CD4-positive, alpha-beta T cell treated with Interleukin-1 beta for 1 hour (primary cell): Measurements from ENCODE around the gene TFAP2C.
"Not testable (repeated sequence)": the region's sequence is repeated elsewhere in the genome, so short reads cannot be mapped to it uniquely, and the experiment has no call there.

Experiments used
- DNase-seq, 2 donors: peaks; one replicate each; pipeline ENCODE4 v3.0.0-alpha.2; 2020 to 2022

TFAP2C gene

GRCh38 chr20:56657879-56658278, 28.8 kb downstream of the TFAP2C start:
- DNase-seq: no peak

- not testable (repeated sequence) for DNase-seq
These were observed 29.3 kb downstream of the TFAP2C start for GRCh38 chr20:56658341-56658947.

DNA sequence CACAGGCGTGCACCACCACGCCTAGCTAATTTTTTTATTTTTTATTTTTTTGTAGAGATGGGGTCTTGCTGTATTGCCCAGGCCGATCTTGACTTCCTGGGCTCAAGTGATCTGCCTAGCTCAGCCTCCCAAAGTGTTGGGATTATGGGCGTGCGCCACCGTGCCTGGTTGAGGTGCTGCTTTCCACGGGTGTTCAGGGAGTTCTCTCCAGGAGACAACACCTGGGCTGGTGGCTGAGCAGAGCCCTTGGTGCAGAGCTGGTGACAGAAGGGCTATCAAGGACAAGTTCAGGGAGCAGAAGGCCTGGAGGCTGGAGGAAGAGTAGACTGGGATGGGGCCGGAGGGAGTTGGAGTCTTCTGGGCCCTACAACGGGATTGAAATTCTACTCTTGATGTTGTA, 34.6 kb downstream of the TFAP2C start:
- DNase-seq: no peak

DNA sequence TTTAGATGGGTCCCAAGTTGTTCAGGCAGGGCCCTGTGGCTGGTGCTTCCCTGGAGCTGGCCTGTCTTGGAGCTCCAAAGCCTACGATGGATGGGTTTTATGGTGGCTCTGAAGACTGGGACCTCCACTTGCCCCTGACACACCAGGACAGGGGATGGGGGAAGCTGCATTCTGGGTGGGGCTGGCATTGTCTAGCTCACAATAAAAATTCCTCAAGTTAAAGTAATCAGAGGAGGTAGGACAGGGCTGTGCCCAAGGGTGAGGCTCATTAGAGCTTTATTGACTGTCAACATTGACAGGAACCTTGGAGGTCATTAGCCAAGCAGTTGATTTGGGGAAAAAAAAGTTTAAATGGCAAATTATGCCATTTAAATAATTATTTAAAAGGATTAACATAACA, 35.7 kb downstream of the TFAP2C start:
- no peak for DNase-seq

DNA sequence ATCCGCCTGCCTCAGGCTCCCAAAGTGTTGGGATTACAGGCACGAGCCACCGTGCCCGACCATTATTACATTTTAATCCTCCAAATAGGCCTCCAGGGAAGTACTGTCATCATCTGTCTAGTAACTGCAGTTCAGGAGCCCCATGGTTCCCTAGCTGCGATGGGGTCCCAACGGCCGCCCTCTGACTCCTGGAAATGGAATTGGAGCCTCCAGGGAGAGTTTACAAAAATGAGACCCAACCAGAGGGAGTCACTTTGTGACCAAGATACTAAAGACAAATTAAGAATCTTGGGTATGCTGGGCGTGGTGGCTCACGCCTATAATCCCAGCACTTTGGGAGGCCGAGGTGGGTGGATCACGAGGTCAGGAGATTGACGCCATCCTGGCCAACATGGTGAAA, 36.7 kb downstream of the TFAP2C start:
- DNase-seq: no peak

DNA sequence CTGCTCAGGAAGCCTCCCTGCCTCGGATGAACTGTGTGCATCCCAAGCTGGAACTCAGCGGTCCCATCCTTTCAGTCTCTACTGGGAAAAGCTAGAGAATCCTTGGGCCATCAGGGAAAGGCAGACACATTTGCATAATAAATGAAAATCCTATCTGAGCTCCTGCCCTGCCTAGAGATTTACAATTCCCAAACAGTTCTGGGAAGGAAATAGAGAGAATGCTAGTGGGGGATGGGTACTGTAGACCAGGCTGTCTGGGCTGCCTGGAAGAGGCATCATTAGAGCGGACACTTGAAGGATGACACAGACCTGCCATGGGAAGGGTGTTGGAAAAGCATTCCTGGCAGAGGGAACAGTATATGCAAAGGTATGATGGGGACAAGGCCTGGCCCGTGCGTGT, 44.3 kb downstream of the TFAP2C start:
- no peak for DNase-seq

DNA sequence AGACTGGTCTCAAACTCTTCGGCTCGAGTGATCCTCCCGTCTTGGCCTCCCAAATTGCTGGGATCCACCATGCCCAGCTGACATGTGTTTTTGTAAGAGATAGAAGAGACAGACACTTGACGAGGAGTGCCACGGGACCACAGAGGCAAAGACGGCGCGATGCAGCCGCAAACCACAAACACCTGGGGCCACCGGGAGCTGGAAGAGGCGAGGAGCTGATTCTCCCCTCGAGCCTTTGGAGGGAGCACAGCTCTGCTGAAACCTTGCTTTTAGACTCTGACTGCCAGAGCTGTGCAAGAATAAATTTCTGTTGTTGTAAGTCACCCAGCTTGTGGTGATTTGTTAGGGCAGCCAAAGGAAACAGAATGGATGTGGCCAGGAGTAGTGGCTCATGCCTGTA, 46.9 kb downstream of the TFAP2C start:
- DNase-seq: no peak

GRCh38 chr20:56676679-56677078, 47.6 kb downstream of the TFAP2C start:
- no peak for DNase-seq

GRCh38 chr20:56683077-56683865, 54.2 kb downstream of the TFAP2C start:
- no peak for DNase-seq

DNA sequence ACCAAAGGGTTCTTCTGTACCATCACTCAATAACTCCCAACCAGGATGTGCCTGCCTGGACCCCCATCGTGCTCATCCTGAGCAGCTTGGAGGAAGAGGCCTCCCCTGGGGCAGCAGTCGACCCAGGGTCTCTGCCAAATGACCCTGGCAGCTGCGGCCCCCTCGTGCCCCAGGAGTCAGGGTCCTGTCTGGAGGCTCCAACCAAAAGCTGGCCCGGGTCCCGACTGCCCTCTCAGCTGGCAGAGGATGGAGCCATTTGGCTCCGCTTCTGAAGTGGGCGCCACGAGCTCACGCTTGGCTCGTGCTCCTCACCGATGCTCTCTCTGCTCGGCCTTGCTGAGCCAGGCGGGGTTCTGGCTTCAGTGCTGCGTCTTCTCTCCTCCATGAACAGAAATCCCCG, 56.8 kb downstream of the TFAP2C start:
- DNase-seq: no peak

- no peak for DNase-seq
These were observed 58.0 kb downstream of the TFAP2C start for GRCh38 chr20:56687061-56687460.

DNA sequence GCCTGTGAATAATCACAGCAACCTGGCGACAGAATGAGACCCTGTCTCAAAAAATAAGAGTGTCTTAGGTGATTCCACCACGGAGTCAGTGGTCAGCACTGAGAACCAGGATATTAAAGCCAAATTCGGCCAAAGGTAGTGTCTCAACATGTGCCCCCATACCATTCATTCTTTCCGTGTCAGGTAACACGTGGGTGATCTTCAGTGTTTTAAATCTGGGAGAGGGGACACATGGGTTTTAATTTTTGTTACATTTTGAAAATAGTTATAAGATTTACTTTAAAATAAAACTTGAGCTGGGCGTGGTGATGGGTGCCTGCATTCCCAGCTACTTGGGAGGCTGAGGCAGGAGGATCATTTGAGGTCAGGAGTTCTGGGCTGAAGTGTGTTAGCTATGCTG, 59.0 kb downstream of the TFAP2C start:
- no peak for DNase-seq
